SK-N-SH (cell line): ENCODE data around the gene ASAP3. TPM values are rescaled to one million over a fixed set of nuclear protein-coding genes. Genes with fewer than 3 reads are reported as not detected.

Experiments used
- CTCF ChIA-PET: fragments of 300-600, 350-600 bp; formaldehyde crosslinking; extraction: SDS; loops from one replicate; lab custom pipeline; 2021; lab: Yijun Ruan, JAX
- POLR2A ChIA-PET: fragments of 350-600 bp; sonication (Branson Sonifier 250); formaldehyde crosslinking; extraction: SDS; loops from one replicate; lab custom pipeline; 2020; ENCODE audit warnings: antibody characterized with exemption, inconsistent platforms; lab: Yijun Ruan, JAX
- DNase-seq: peaks from one replicate; pipeline ENCODE4 v3.0.0; 2012
- H2AFZ ChIP-seq: fragments of 200-600 bp; sonication (generic); 2 replicates; pipeline ENCODE4 v1.8.1; 2016; ENCODE audit warnings: antibody characterized with exemption, mild to moderate bottlenecking, low read depth
- H3F3A ChIP-seq: fragments of 200-600 bp; sonication (generic); replicated peaks from 2 replicates; pipeline ENCODE3; 2016; ENCODE audit warnings: antibody characterized with exemption, mild to moderate bottlenecking; ENCODE audit not compliant: insufficient read depth
- H3K27ac ChIP-seq, 2 experiments: fragments of 200-500 bp in 1 of 2; fragments of 200-600 bp in 1 of 2; sonication (Bioruptor generic) in 1 of 2; sonication (generic), shearing (Covaris generic) in 1 of 2; 2 replicates each; pipeline versions ENCODE4 v1.5.1 to v1.6.1; 2014 to 2016; ENCODE audit warnings: low read depth in 2 of 2, inconsistent platforms in 1 of 2, low read length in 1 of 2, mild to moderate bottlenecking in 1 of 2, mixed read lengths in 1 of 2
- H3K27me3 ChIP-seq: fragments of 200-600 bp; sonication (generic), shearing (Covaris generic); 2 replicates; pipeline ENCODE4 v1.6.1; 2016; ENCODE audit warnings: mixed run types; ENCODE audit not compliant: insufficient read depth
- H3K36me3 ChIP-seq, 2 experiments: fragments of 200-500 bp in 1 of 2; fragments of 200-600 bp in 1 of 2; sonication (Bioruptor generic) in 1 of 2; sonication (generic) in 1 of 2; replicated peaks in 1 of 2; 2 replicates each; pipeline versions ENCODE3 to v1.5.1; 2014 to 2016; ENCODE audit warnings: low read length in 1 of 2, mild to moderate bottlenecking in 1 of 2; ENCODE audit not compliant: insufficient read depth in 2 of 2, control insufficient read depth in 1 of 2
- H3K4me1 ChIP-seq, 2 experiments: fragments of 200-500 bp in 1 of 2; fragments of 200-600 bp in 1 of 2; sonication (Bioruptor generic) in 1 of 2; sonication (generic), shearing (Covaris generic) in 1 of 2; 2 replicates each; pipeline versions ENCODE4 v1.5.1 to v1.6.1; 2014 to 2016; ENCODE audit warnings: low read depth in 1 of 2, low read length in 1 of 2, mixed run types in 1 of 2; ENCODE audit not compliant: insufficient read depth in 2 of 2, control insufficient read depth in 1 of 2
- H3K4me2 ChIP-seq: fragments of 200-600 bp; sonication (generic), shearing (Covaris generic); 2 replicates; pipeline ENCODE4 v1.6.1; 2017; ENCODE audit warnings: mixed run types
- H3K4me3 ChIP-seq, 2 experiments: fragments of 200-500 bp in 1 of 2; fragments of 200-600 bp in 1 of 2; sonication (Bioruptor generic) in 1 of 2; sonication (generic), shearing (Covaris generic) in 1 of 2; 2 replicates each; pipeline versions ENCODE4 v1.5.1 to v1.8.1; 2014 to 2016; ENCODE audit warnings: low read depth in 2 of 2, inconsistent platforms in 1 of 2, low read length in 1 of 2, mild to moderate bottlenecking in 1 of 2, mixed read lengths in 1 of 2, moderate library complexity in 1 of 2
- H3K79me2 ChIP-seq: fragments of 200-600 bp; sonication (generic); 2 replicates; pipeline ENCODE4 v1.8.1; 2017; ENCODE audit warnings: mild to moderate bottlenecking; ENCODE audit not compliant: insufficient read depth
- H3K9ac ChIP-seq: fragments of 200-600 bp; sonication (generic); 2 replicates; pipeline ENCODE4 v1.6.1; 2017; ENCODE audit warnings: mixed run types
- H3K9me2 ChIP-seq: fragments of 200-600 bp; sonication (generic); 2 replicates; pipeline ENCODE4 v1.6.1; 2017; ENCODE audit warnings: mixed run types
- H3K9me3 ChIP-seq: fragments of 200-600 bp; sonication (generic); 2 replicates; pipeline ENCODE4 v1.6.1; 2017; ENCODE audit warnings: mixed run types, mild to moderate bottlenecking, moderate library complexity
- H4K20me1 ChIP-seq: fragments of 200-600 bp; sonication (generic); 2 replicates; pipeline ENCODE4 v1.6.1; 2017; ENCODE audit warnings: mild to moderate bottlenecking, mixed run types; ENCODE audit not compliant: insufficient read depth
- CHD2 ChIP-seq: fragments of 150-350 bp; IDR thresholded peaks from 2 replicates; pipeline ENCODE4 v1.6.1; 2018; ENCODE audit warnings: low read length; ENCODE audit not compliant: partially characterized antibody
- ELF1 ChIP-seq: IDR thresholded peaks from 2 replicates; pipeline ENCODE4 v1.4.0; 2012
- EP300 ChIP-seq, 2 experiments: IDR thresholded peaks; 2 replicates each; pipeline versions ENCODE4 v1.4.0 to v1.6.1; 2012; ENCODE audit warnings: borderline replicate concordance in 1 of 2, low read depth in 1 of 2, low read length in 1 of 2
- FOXM1 ChIP-seq: IDR thresholded peaks from 2 replicates; pipeline ENCODE4 v1.4.0; 2012; ENCODE audit warnings: low read depth, mild to moderate bottlenecking
- GABPA ChIP-seq: IDR thresholded peaks from 2 replicates; pipeline ENCODE4 v1.4.0; 2012; ENCODE audit warnings: low read depth, mild to moderate bottlenecking
- GATA2 ChIP-seq: sonication (generic); formaldehyde crosslinking; IDR thresholded peaks from 2 replicates; pipeline ENCODE4 v1.5.0; 2020; ENCODE audit warnings: mild to moderate bottlenecking, missing genetic modification reagents
- JUND ChIP-seq: IDR thresholded peaks from 2 replicates; pipeline ENCODE4 v1.4.0; 2012
- NFIC ChIP-seq: IDR thresholded peaks from 2 replicates; pipeline ENCODE4 v1.4.0; 2012; ENCODE audit warnings: borderline replicate concordance
- NRF1 ChIP-seq: IDR thresholded peaks from 2 replicates; pipeline ENCODE4 v1.6.1; 2012; ENCODE audit warnings: low read depth, mild to moderate bottlenecking, low read length
- REST ChIP-seq: IDR thresholded peaks from 2 replicates; pipeline ENCODE4 v1.6.1; 2012; ENCODE audit warnings: mild to moderate bottlenecking, low read depth, low read length, moderate library complexity
- RFX5 ChIP-seq: IDR thresholded peaks from 2 replicates; pipeline ENCODE4 v1.6.1; 2012; ENCODE audit warnings: mild to moderate bottlenecking, improper control_type of control experiment, low read length
- RXRA ChIP-seq: IDR thresholded peaks from 2 replicates; pipeline ENCODE4 v1.4.0; 2012; ENCODE audit warnings: low read depth, mild to moderate bottlenecking, borderline replicate concordance
- SIN3A ChIP-seq: IDR thresholded peaks from 2 replicates; pipeline ENCODE4 v1.6.1; 2012; ENCODE audit warnings: low read depth, mild to moderate bottlenecking, low read length, moderate library complexity, borderline replicate concordance
- TEAD4 ChIP-seq: IDR thresholded peaks from 2 replicates; pipeline ENCODE4 v1.4.0; 2012; ENCODE audit warnings: mild to moderate bottlenecking, borderline replicate concordance; ENCODE audit not compliant: insufficient read depth
- YY1 ChIP-seq: IDR thresholded peaks from 2 replicates; pipeline ENCODE4 v1.4.0; 2012; ENCODE audit warnings: low read depth, mild to moderate bottlenecking
- WGBS: methylation state at CpG from one replicate; pipeline ENCODE4 v1.1.6; 2017; ENCODE audit warnings: low lambda C conversion rate; 5-methylcytosine and 5-hydroxymethylcytosine counted together
- polyA plus RNA-seq, 3 experiments: library from polyadenylated mRNA; depleted of rRNA; stranded (reverse); fragments of >200 nt; gene quantifications; 2 replicates each; pipeline ENCODE4 v1.2.3, GENCODE V29; 2012

ASAP3 gene
- polyA plus RNA-seq, 1 of the 3 experiments (the other 2 are of a cell fraction) = 19.6 TPM

GRCh38 chr1:23397908-23398307, 86.1 kb downstream of the ASAP3 start:
- Histone ChIP-seq H3K9me2 (no peaks in the 10 kb centered on the region), H2AFZ (no peak overlapping the region), H3K4me1 (peaks cover 9 to 20% of the 10 kb centered on the region in 2 experiments; a peak in 3 of 4 replicates), H3K79me2 (no peaks in the 10 kb centered on the region), H3K9ac (no peak overlapping the region), H3K9me3 (no peaks in the 10 kb centered on the region), H3K27me3 (no peaks in the 10 kb centered on the region), H3K4me2 (no peak overlapping the region), H3K36me3 (no peaks in the 10 kb centered on the region), H3K4me3 (no peak overlapping the region), H3F3A (peaks cover 27% of the 10 kb centered on the region), H4K20me1 (no peaks in the 10 kb centered on the region), H3K27ac (no peak overlapping the region)
- 94% methylated on average over 7 of the region's 7 CpGs for WGBS
- TF ChIP-seq ELF1 = no peak
- no peak for TF ChIP-seq SIN3A
- no peak for TF ChIP-seq YY1
- CTCF ChIA-PET = no interaction called here
- no peak for DNase-seq
- POLR2A ChIA-PET = no interaction called here

- no peak overlapping the region for H3K4me2 ChIP-seq
- H3K27me3 ChIP-seq = no peaks in the 10 kb centered on the region
- H3K9ac ChIP-seq = no peak overlapping the region
- no peaks in the 10 kb centered on the region for H3K9me2 ChIP-seq
- no peak for DNase-seq
- no peak overlapping the region for H3K4me3 ChIP-seq
- no peaks in the 10 kb centered on the region for H4K20me1 ChIP-seq
- H3K27ac ChIP-seq = no peak overlapping the region
- ChIA-PET CTCF (no interaction called here), POLR2A (no interaction called here)
- no peaks in the 10 kb centered on the region for H3K79me2 ChIP-seq
- whole genome bisulfite sequencing = 78% methylated on average over 2 of the region's 2 CpGs
- H3K4me1 ChIP-seq = peaks cover 6 to 20% of the 10 kb centered on the region in 2 experiments; a peak in 3 of 4 replicates
- no peak overlapping the region for H2AFZ ChIP-seq
- no peak for TF ChIP-seq GATA2 (CRISPR knock-in tag)
- no peak for TF ChIP-seq TEAD4
- no peak for TF ChIP-seq NRF1
- TF ChIP-seq YY1 = no peak
- TF ChIP-seq GABPA = no peak
- TF ChIP-seq FOXM1 = no peak
- no peak for TF ChIP-seq JUND
- TF ChIP-seq RXRA = no peak
- TF ChIP-seq REST = no peak
- no peak for TF ChIP-seq NFIC
- TF ChIP-seq RFX5 = no peak
- TF ChIP-seq CHD2 = no peak
- no peak for TF ChIP-seq EP300 (IDR thresholded peaks at IDR 0.05; ENCODE audit: borderline replicate concordance in 1 of 2, low read depth in 1 of 2, low read length in 1 of 2)
- H3F3A ChIP-seq = peaks cover 31% of the 10 kb centered on the region
- H3K9me3 ChIP-seq = no peaks in the 10 kb centered on the region
- H3K36me3 ChIP-seq = no peaks in the 10 kb centered on the region
Observed at GRCh38 chr1:23396380-23396779, 87.6 kb downstream of the ASAP3 start.
